ENCODE results near the gene TUT1. TPM values are rescaled to one million over a fixed set of nuclear protein-coding genes. Genes with fewer than 3 reads are reported as not detected.

TUT1 gene
- total and polyA plus RNA-seq, 2 experiments from 2014 or later: 12.8 to 22.2 TPM

DNA sequence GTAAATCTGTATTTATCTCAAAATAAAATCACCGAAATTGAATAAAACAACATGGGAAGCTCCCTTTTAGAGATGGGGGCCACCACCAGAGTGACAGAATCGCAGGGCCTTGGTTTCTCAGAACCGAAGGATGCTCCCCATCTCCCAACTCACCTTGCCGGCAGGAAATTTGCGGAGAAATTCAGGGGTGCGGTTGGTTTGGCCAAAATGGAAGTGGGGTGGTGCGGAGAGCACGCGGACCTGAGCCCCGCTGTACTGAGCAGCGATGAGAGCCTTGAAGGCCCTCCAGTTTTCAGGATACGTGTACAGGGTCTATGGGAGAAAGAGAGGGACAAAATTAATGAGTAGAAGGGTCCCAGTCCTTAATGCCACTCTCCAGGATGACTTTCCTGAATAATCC, 18.9 kb downstream of the TUT1 start:
- DNase-seq (ENCODE audit: low spot score) (no peak), ATAC-seq (no peak)
- Histone ChIP-seq H2AFZ (no peak overlapping the region), H3K36me3 (ENCODE audit: insufficient read depth) (peaks cover 53% of the 10 kb centered on the region), H3K27me3 (ENCODE audit: insufficient read depth) (no peaks in the 10 kb centered on the region), H3F3A (replicated peaks; ENCODE audit: low read depth) (peaks cover 62% of the 10 kb centered on the region), H3K4me3 (peak overlapping the region; percentile 79), H3K27ac (ENCODE audit: low read depth) (peak overlapping the region; percentile 7; the same call in 1 of the 2 replicates), H3K9me2 (ENCODE audit: insufficient read depth) (no peaks in the 10 kb centered on the region), H3K4me2 (peak overlapping the region; percentile 99), H3K4me1 (ENCODE audit: insufficient read depth) (peaks cover 24% of the 10 kb centered on the region), H3K79me2 (replicated peaks; ENCODE audit: insufficient read depth) (peaks cover 62% of the 10 kb centered on the region), H4K20me1 (replicated peaks; ENCODE audit: insufficient read depth) (peaks cover 54% of the 10 kb centered on the region)
- Mint-ChIP-seq H3K9me3 (no peaks in the 10 kb centered on the region; the same call in 2 of the 3 replicates), H3K27me3 (ENCODE audit: insufficient read depth, low read depth, poor library complexity) (peaks cover 18% of the 10 kb centered on the region), H3K36me3 (ENCODE audit: low read depth) (peaks cover 78% of the 10 kb centered on the region), H3K4me3 (peak overlapping the region; percentile 99), H3K27ac (peak overlapping the region; percentile 81; the same call in 1 of the 2 replicates), H3K4me1 (peaks cover 35% of the 10 kb centered on the region)
- no peak for TF ChIP-seq CTCF (conservative IDR thresholded peaks at IDR 0.05; ENCODE audit: low read depth in 2 of 2)
- TF ChIP-seq, protein P1, sequence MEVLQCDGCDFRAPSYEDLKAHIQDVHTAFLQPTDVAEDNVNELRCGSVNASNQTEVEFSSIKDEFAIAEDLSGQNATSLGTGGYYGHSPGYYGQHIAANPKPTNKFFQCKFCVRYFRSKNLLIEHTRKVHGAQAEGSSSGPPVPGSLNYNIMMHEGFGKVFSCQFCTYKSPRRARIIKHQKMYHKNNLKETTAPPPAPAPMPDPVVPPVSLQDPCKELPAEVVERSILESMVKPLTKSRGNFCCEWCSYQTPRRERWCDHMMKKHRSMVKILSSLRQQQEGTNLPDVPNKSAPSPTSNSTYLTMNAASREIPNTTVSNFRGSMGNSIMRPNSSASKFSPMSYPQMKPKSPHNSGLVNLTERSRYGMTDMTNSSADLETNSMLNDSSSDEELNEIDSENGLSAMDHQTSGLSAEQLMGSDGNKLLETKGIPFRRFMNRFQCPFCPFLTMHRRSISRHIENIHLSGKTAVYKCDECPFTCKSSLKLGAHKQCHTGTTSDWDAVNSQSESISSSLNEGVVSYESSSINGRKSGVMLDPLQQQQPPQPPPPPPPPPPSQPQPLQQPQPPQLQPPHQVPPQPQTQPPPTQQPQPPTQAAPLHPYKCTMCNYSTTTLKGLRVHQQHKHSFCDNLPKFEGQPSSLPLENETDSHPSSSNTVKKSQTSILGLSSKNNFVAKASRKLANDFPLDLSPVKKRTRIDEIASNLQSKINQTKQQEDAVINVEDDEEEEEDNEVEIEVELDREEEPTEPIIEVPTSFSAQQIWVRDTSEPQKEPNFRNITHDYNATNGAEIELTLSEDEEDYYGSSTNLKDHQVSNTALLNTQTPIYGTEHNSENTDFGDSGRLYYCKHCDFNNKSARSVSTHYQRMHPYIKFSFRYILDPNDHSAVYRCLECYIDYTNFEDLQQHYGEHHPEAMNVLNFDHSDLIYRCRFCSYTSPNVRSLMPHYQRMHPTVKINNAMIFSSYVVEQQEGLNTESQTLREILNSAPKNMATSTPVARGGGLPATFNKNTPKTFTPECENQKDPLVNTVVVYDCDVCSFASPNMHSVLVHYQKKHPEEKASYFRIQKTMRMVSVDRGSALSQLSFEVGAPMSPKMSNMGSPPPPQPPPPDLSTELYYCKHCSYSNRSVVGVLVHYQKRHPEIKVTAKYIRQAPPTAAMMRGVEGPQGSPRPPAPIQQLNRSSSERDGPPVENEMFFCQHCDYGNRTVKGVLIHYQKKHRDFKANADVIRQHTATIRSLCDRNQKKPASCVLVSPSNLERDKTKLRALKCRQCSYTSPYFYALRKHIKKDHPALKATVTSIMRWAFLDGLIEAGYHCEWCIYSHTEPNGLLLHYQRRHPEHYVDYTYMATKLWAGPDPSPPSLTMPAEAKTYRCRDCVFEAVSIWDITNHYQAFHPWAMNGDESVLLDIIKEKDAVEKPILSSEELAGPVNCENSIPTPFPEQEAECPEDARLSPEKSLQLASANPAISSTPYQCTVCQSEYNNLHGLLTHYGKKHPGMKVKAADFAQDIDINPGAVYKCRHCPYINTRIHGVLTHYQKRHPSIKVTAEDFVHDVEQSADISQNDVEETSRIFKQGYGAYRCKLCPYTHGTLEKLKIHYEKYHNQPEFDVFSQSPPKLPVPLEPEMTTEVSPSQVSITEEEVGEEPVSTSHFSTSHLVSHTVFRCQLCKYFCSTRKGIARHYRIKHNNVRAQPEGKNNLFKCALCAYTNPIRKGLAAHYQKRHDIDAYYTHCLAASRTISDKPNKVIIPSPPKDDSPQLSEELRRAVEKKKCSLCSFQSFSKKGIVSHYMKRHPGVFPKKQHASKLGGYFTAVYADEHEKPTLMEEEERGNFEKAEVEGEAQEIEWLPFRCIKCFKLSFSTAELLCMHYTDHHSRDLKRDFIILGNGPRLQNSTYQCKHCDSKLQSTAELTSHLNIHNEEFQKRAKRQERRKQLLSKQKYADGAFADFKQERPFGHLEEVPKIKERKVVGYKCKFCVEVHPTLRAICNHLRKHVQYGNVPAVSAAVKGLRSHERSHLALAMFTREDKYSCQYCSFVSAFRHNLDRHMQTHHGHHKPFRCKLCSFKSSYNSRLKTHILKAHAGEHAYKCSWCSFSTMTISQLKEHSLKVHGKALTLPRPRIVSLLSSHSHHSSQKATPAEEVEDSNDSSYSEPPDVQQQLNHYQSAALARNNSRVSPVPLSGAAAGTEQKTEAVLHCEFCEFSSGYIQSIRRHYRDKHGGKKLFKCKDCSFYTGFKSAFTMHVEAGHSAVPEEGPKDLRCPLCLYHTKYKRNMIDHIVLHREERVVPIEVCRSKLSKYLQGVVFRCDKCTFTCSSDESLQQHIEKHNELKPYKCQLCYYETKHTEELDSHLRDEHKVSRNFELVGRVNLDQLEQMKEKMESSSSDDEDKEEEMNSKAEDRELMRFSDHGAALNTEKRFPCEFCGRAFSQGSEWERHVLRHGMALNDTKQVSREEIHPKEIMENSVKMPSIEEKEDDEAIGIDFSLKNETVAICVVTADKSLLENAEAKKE (CRISPR knock-in tag; IDR thresholded peaks at IDR 0.05): no peak
- TF ChIP-seq NANOG (IDR thresholded peaks at IDR 0.05; ENCODE audit: borderline replicate concordance): no peak
- no peak for TF ChIP-seq ZNF114 (CRISPR knock-in tag; IDR thresholded peaks at IDR 0.05)
- TF ChIP-seq, protein P2, sequence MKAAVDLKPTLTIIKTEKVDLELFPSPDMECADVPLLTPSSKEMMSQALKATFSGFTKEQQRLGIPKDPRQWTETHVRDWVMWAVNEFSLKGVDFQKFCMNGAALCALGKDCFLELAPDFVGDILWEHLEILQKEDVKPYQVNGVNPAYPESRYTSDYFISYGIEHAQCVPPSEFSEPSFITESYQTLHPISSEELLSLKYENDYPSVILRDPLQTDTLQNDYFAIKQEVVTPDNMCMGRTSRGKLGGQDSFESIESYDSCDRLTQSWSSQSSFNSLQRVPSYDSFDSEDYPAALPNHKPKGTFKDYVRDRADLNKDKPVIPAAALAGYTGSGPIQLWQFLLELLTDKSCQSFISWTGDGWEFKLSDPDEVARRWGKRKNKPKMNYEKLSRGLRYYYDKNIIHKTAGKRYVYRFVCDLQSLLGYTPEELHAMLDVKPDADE (IDR thresholded peaks at IDR 0.05): no peak
- no peak for TF ChIP-seq EZH2 (IDR thresholded peaks at IDR 0.05; ENCODE audit: low read depth, unreplicated experiment)
- no peak for TF ChIP-seq JUNB (IDR thresholded peaks at IDR 0.05; ENCODE audit: unreplicated experiment)
- TF ChIP-seq ZNF331 (CRISPR knock-in tag; IDR thresholded peaks at IDR 0.05; ENCODE audit: low read depth): no peak
- TF ChIP-seq STAT1 (IDR thresholded peaks at IDR 0.05; ENCODE audit: unreplicated experiment): no peak
- TF ChIP-seq, protein P3, sequence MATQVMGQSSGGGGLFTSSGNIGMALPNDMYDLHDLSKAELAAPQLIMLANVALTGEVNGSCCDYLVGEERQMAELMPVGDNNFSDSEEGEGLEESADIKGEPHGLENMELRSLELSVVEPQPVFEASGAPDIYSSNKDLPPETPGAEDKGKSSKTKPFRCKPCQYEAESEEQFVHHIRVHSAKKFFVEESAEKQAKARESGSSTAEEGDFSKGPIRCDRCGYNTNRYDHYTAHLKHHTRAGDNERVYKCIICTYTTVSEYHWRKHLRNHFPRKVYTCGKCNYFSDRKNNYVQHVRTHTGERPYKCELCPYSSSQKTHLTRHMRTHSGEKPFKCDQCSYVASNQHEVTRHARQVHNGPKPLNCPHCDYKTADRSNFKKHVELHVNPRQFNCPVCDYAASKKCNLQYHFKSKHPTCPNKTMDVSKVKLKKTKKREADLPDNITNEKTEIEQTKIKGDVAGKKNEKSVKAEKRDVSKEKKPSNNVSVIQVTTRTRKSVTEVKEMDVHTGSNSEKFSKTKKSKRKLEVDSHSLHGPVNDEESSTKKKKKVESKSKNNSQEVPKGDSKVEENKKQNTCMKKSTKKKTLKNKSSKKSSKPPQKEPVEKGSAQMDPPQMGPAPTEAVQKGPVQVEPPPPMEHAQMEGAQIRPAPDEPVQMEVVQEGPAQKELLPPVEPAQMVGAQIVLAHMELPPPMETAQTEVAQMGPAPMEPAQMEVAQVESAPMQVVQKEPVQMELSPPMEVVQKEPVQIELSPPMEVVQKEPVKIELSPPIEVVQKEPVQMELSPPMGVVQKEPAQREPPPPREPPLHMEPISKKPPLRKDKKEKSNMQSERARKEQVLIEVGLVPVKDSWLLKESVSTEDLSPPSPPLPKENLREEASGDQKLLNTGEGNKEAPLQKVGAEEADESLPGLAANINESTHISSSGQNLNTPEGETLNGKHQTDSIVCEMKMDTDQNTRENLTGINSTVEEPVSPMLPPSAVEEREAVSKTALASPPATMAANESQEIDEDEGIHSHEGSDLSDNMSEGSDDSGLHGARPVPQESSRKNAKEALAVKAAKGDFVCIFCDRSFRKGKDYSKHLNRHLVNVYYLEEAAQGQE (IDR thresholded peaks at IDR 0.05; ENCODE audit: unreplicated experiment): no peak
- TF ChIP-seq CREB1 (CRISPR knock-in tag; IDR thresholded peaks at IDR 0.05; ENCODE audit: low read depth): no peak
- no peak for TF ChIP-seq POLR2AphosphoS5 (IDR thresholded peaks at IDR 0.05; ENCODE audit: low read depth)
- TF ChIP-seq EZH2phosphoT487 (IDR thresholded peaks at IDR 0.05; ENCODE audit: unreplicated experiment): no peak

Measured in GM23338 (cell line).